HK-2 (cell line): ENCODE measurements around the gene KRTAP4-11.
"Not testable (repeated sequence)": the region's sequence is repeated elsewhere in the genome, so short reads cannot be mapped to it uniquely, and the experiment has no call there.

ENCODE experiments used
- DNase-seq: peaks from one replicate; pipeline ENCODE4 v3.0.0-alpha.2; 2018; ENCODE audit not compliant: unreplicated experiment

The KRTAP4-11 gene

DNA sequence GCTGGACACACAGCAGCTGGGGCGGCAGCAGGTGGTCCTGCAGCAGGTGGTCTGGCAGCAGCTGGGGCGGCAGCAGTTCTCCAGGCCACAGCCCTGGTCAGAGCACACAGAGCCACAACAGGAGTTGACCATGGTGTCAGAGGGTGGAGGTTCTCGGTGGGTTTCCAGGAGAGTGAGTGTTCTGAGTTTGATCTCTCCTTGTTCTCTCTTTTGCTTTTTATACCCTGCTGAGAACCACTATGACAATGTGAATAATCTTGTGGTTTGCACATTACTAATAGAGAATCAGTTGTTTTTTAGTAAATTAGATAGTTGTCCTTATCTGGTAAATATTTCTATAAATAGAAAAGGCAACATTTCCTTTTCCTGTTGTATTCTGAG, 5.8 kb upstream of the KRTAP4-11 start, which contains the start of gene KRTAP4-12:
Gene KRTAP4-12, minus strand, starts transcription at position 192 of the 381 bp plus-strand sequence. Its CDS starts 60 bp downstream, at position 132.
- DNase-seq: not testable (repeated sequence)

DNA sequence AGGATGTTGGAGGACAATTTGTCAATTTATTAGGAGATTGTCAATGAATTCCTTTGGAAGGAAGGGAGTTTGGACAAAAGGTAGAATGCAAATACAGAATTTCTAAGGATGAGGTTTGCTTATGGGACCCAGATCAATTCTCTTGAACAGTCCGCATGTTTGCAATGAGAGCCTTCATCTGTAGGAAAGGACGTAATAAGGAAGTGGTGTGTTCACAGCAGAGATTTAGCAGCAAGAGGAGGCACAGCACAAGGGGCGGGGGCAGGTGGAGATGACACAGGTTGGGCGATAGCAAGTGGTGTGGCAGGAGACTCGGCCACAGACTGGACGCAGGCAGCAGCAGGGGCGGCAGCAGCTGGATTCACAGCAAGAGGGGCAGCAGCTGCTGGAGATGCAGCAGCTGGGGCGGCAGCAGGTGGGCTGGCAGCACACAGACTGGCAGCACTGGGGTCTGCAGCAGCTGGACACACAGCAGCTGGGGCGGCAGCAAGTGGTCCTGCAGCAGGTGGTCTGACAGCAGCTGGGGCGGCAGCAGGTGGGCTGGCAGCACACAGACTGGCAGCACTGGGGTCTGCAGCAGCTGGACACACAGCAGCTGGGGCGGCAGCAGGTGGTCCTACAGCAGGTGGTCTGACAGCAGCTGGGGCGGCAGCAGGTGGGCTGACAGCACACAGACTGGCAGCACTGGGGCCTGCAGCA, 5.3 kb upstream of the KRTAP4-11 start:
- DNase-seq: not testable (repeated sequence)

- DNase-seq: no peak
Measured at GRCh38 chr17:41121742-41122141, 3.6 kb upstream of the KRTAP4-11 start.

- DNase-seq: not testable (repeated sequence)
Measured at GRCh38 chr17:41119696-41120690, 1.8 kb upstream of the KRTAP4-11 start.

GRCh38 chr17:41118721-41119120, 548 bp upstream of the KRTAP4-11 start:
- DNase-seq: no peak

DNA sequence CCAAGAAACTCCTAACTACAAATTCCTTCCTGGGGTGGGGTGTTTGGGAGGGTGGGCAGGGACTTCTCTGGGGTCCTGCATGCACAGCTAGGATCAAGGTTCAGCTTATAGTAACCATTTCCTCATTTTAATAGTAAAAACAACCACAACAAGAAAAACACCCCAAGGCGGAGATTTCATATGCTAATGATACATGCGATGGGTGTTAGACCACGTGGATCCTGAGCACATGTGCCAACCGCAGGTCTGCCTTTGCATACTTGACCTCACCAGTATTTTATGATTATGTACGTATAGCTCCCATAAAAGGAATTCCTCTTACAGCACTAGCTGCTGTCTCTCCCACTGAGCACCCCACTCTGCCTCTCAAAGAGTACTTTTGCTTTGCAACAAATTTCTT, 1.9 kb downstream of the KRTAP4-11 start:
- no peak for DNase-seq

DNA sequence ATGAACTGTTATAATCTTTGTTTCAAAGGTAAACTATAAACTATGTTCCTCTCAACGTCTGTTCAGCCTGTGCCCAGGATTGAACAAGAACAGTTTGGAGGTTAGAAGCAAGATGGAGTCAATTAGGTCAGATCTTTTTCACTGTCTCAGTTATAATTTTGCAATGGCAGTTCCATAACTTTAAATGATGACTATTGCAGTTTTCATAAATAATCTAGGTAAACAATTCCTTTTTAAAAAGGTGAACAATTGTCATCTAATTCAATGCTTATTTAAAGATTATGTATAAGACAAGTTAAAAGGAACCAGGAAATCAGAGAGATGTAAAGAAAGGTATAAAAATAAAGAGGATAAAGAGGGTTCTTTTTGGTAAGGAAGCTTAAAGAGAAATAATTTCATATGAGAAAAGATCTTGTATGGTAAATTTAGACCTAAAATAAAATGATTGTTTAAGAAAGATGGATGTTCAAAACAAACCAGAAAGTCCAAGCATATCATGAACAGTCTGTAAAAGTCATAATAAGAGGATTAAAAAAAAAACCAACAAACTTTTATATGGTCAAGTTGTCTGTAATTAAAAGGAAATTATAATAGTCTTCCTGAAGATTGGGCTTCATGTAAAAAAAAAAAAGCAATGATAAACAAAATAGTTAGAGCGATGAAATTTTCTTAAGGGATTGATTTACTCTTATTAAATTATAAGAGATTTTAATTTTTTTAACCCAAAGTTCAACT, 6.9 kb downstream of the KRTAP4-11 start:
- no peak for DNase-seq

DNA sequence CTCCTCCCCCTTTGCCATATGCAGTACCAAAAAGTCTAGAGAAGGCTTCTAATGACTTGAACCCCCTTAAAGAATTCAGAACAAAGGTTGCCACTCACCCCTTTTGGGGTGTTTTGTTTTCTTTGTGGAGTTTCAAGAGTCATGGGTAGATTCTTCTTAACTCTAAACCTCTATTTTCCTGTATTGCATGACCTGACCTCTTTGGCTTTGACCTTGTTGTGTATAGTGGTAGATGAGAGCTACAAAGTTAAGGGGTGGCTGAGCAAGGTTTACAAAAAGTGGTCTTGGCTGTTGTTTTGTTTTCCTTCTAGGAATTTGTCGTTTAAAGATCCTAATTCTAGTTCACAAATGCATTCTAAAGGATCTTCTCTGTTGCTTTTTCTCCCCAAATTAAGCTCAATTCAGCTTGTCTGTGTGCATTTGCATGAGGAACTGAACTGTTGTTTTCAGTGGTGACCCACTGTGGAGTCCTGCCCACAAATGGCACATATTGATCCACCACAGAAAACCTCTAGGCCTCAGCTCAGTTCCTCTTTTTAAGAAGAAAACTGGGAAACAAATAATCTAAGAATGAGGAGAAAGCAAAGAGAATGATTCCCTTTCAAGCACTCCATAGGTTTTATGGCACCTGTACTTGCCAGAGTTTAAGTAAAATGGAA, 9.3 kb downstream of the KRTAP4-11 start:
- not testable (repeated sequence) for DNase-seq

DNA sequence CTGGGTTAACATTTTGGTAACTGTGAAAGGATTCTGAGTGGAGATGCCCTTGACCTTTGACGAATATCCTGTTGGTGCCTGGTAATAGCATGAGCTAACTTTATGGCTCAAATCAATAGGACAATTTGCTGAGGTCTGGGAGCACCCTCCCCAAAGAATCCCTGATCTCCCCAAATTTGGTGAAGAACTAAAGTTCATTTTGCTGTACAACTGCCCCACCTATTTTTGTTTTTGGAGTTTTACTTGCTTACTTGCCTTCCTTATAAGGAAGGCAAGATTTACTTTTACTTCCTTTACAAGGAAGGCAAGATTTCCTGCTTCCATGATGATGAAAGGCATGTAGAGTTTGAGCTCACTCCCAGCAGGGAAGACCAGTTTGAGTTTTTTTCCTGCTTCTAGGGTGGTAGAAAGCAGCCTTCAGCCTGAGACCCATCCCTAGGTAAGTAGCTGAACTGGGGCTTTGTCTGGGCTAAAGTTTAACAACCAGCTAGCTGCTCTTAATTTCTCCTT, 10.2 kb downstream of the KRTAP4-11 start:
- DNase-seq: no peak

GRCh38 chr17:41105347-41105746, 12.8 kb downstream of the KRTAP4-11 start, which contains the start of gene KRTAP4-9:
Gene KRTAP4-9, plus strand, starts transcription at chr17:41105389. Its CDS starts 0 bp downstream, at chr17:41105389.
- not testable (repeated sequence) for DNase-seq

- DNase-seq: not testable (repeated sequence)
Measured at GRCh38 chr17:41104386-41105038, 13.7 kb downstream of the KRTAP4-11 start.

- DNase-seq: no peak
Measured at GRCh38 chr17:41103896-41104295, 14.3 kb downstream of the KRTAP4-11 start.

GRCh38 chr17:41101586-41102259, 16.4 kb downstream of the KRTAP4-11 start, which contains the start of gene KRTAP4-16:
Gene KRTAP4-16, minus strand, starts transcription at chr17:41102209. Its CDS starts 0 bp downstream, at chr17:41102209.
- DNase-seq: no peak

- not testable (repeated sequence) for DNase-seq
Measured at GRCh38 chr17:41099682-41100480, 18.3 kb downstream of the KRTAP4-11 start.

GRCh38 chr17:41098481-41098880, 19.7 kb downstream of the KRTAP4-11 start:
- DNase-seq: no peak

GRCh38 chr17:41098042-41098441, 20.1 kb downstream of the KRTAP4-11 start, which contains the start of gene KRTAP4-8:
Gene KRTAP4-8, minus strand, starts transcription at chr17:41098142. Its CDS starts 58 bp downstream, at chr17:41098084.
- no peak for DNase-seq

DNA sequence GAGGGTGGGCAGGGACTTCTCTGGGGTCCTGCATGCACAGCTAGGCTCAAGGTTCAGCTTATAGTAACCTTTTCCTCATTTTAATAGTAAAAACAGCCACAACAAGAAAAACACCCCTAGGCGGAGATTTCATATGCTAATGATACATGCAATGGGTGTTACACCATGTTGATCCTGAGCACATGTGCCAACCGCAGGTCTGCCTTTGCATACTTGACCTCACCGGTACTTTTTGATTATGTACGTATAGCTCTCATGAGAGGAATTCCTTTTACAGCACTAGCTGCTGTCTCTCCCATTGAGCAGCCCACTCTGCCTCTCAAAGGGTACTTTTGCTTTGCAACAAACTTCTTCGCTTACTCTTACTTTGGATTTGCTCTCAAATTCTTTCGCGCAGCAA, 22.1 kb downstream of the KRTAP4-11 start:
- no peak for DNase-seq

DNA sequence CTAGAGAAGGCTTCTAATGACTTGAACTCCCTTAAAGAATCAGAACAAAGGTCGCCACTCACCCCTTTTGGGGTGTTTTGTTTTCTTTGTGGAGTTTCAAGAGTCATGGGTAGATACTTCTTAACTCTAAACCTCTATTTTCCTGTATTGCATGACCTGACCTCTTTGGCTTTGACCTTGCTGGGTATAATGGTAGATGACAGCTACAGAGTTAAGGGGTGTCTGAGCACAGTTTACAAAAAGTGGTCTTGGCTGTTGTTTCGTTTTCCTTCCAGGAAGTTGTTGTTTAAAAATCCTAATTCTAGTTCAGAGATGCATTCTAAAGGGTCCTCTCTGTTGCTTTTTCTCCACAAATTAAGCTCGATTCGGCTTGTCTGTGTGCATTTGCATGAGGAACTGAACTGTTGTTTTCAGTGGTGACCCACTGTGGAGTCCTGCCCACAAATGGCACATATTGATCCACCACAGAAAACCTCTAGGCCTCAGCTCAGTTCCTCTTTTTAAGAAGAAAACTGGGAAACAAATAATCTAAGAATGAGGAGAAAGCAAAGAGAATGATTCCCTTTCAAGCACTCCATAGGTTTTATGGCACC, 29.3 kb downstream of the KRTAP4-11 start:
- not testable (repeated sequence) for DNase-seq
